Pancreas (tissue), 10 donors: Measurements from ENCODE around the gene ASRGL1. TPM values are rescaled to one million over a fixed set of nuclear protein-coding genes. Genes with fewer than 3 reads are reported as not detected.
A peak's percentile ranks its signal among the peaks of the same experiment; 100 is the strongest.

Source experiments
- ATAC-seq, 4 donors: fragments of 200-7000 bp; cut with Tn5 transposase; one replicate each; pipeline versions ENCODE4 v1.8.0 to v1.9.1; 2020; ENCODE audit warnings: mild to moderate bottlenecking in 4 of 4, moderate library complexity in 4 of 4
- DNase-seq, 6 donors: peaks; one replicate each; pipeline ENCODE4 v3.0.0-alpha.2; 2020
- FAIRE-seq: peaks from 2 replicates; lab custom pipeline; 2012; peaks lifted over from hg19 to GRCh38; lab: Jason Lieb, UNC
- H3K27ac ChIP-seq, 4 donors: fragments of 200-600 bp; sonication (generic); 1 replicate in 3 of 4; 2 replicates in 1 of 4; pipeline versions ENCODE4 v1.5.0 to v1.8.0; 2020
- H3K27me3 ChIP-seq, 4 donors: fragments of 200-600 bp; one replicate each; pipeline ENCODE4 v1.8.0; 2021
- H3K36me3 ChIP-seq, 3 donors: fragments of 200-600 bp; sonication (generic) in 1 of 3; one replicate each; pipeline versions ENCODE4 v1.5.0 to v1.8.0; 2020 to 2021
- H3K4me1 ChIP-seq, 3 donors: fragments of 200-600 bp; one replicate each; pipeline ENCODE4 v1.8.0; 2021
- H3K4me3 ChIP-seq, 4 donors: fragments of 200-600 bp; sonication (generic) in 2 of 4; one replicate each; pipeline versions ENCODE4 v1.5.0 to v1.8.0; 2020 to 2021
- H3K9me3 ChIP-seq, 4 donors: fragments of 200-600 bp; one replicate each; pipeline ENCODE4 v1.8.0; 2021
- CTCF ChIP-seq, 4 donors: fragments of 200-600 bp; sonication (generic) in 3 of 4; IDR thresholded peaks; one replicate each; pipeline versions ENCODE4 v1.5.0 to v1.8.0; 2021; ENCODE audit warnings: antibody characterized with exemption in 4 of 4
- WGBS, 2 donors: extraction: QIAGEN DNeasy Blood & Tissue Kit; methylation state at CpG; one replicate each; pipeline ENCODE4 v1.1.7; 2013; 5-methylcytosine and 5-hydroxymethylcytosine counted together
- intact Hi-C, 3 donors: fragments of 100-400 bp; cut with DNase I; formaldehyde crosslinking; loops; one replicate each; pipeline versions ENCODE4 v1.11.1 to v1.14.2; 2022
- polyA plus RNA-seq, 2 donors: library from polyadenylated mRNA; stranded (reverse); fragments of 200-250 nt; gene quantifications; one replicate each; pipeline ENCODE4 v1.2.3, GENCODE V29; 2013
- total RNA-seq, 6 donors: library from RNA; stranded (reverse); fragmentation: NEBNext Ultra II Directional in 4 of 6; extraction: Animal tissue kit (Norgen Biotek cat#: 25700) in 4 of 6; gene quantifications; one replicate each; pipeline versions ENCODE4 v1.2.1 to v1.2.4, GENCODE V29; 2021 to 2023
- donor health status: healthy with polysubstance abuse.
- donor health status: DM: no; HTN: no; CAD: no; lungs with moderate emphysema.
- donor health status: DM: no; HTN: no; CAD: no.
- donor health status: control.
- donor health status: control.
- donor health status: Bipolar disorder and iron deficiency.
- donor health status: DM: yes; HTN: yes; CAD: no.
- donor health status: DM: no; HTN: no; CAD: no.
- donor health status: DM: no; HTN: no; CAD: no.
- donor health status: DM: yes; HTN: yes; CAD: no.

Gene ASRGL1
- total and polyA plus RNA-seq, 8 donors = 8.1 to 26.5 (median 12.4) TPM

- intact Hi-C loops = no loop called here
- H3K27ac ChIP-seq = peak overlapping the region in 3 of 4 donors; percentile 27 to 28 (median 28)
- no peak for FAIRE-seq
Observed at GRCh38 chr11:62427630-62428233, 90.5 kb downstream of the ASRGL1 start.

GRCh38 chr11:62428871-62429560 is 91.8 kb downstream of the ASRGL1 start:
- ATAC-seq (no peak), FAIRE-seq (no peak), DNase-seq (no peak)
- peaks cover 0 to 27% (median 0%) of the 10 kb centered on the region in 3 donors for H3K4me1 ChIP-seq
- no peak overlapping the region for H3K4me3 ChIP-seq
- no peaks in the 10 kb centered on the region for H3K27me3 ChIP-seq
- TF ChIP-seq CTCF (IDR thresholded peaks at IDR 0.05) = no peak
- intact Hi-C loops = no loop called here
- WGBS, 2 donors = 64 to 75% methylated on average over 8 of the region's 8 CpGs
- H3K9me3 ChIP-seq = no peaks in the 10 kb centered on the region
- no peak overlapping the region for H3K27ac ChIP-seq
- H3K36me3 ChIP-seq = no peaks in the 10 kb centered on the region

More at GRCh38 chr11:62427630-62428233, 90.5 kb downstream of the ASRGL1 start:
- H3K4me3 ChIP-seq = no peak overlapping the region
- DNase-seq (no peak), ATAC-seq (peak in 1 of 4 donors; percentile 10)
- no peak for TF ChIP-seq CTCF (IDR thresholded peaks at IDR 0.05)
- H3K36me3 ChIP-seq = no peaks in the 10 kb centered on the region
- H3K27me3 ChIP-seq = no peaks in the 10 kb centered on the region
- no peaks in the 10 kb centered on the region for H3K9me3 ChIP-seq
- H3K4me1 ChIP-seq = peaks cover 0 to 17% (median 0%) of the 10 kb centered on the region in 3 donors
- WGBS, 2 donors = 48 to 51% methylated on average over 6 of the region's 6 CpGs

GRCh38 chr11:62430425-62430824 is 93.2 kb downstream of the ASRGL1 start:
- 70 to 85% methylated on average over 3 of the region's 3 CpGs for WGBS, 2 donors
- Histone ChIP-seq H3K36me3 (no peaks in the 10 kb centered on the region), H3K27ac (no peak overlapping the region), H3K9me3 (no peaks in the 10 kb centered on the region), H3K4me1 (peaks cover 0 to 27% (median 0%) of the 10 kb centered on the region in 3 donors), H3K27me3 (no peaks in the 10 kb centered on the region), H3K4me3 (no peak overlapping the region)
- intact Hi-C loops = no loop called here
- no peak for DNase-seq
- FAIRE-seq = no peak
- no peak for TF ChIP-seq CTCF (IDR thresholded peaks at IDR 0.05)
- ATAC-seq = no peak

- intact Hi-C loops = no loop called here
- no peak for FAIRE-seq
- ATAC-seq = no peak
Observed at GRCh38 chr11:62431171-62431901, 94.1 kb downstream of the ASRGL1 start.

More at GRCh38 chr11:62431171-62431901, 94.1 kb downstream of the ASRGL1 start:
- TF ChIP-seq CTCF (IDR thresholded peaks at IDR 0.05) = no peak
- Histone ChIP-seq H3K9me3 (no peaks in the 10 kb centered on the region), H3K27ac (no peak overlapping the region), H3K4me3 (no peak overlapping the region), H3K4me1 (peaks cover 0 to 27% (median 0%) of the 10 kb centered on the region in 3 donors), H3K36me3 (no peaks in the 10 kb centered on the region), H3K27me3 (no peaks in the 10 kb centered on the region)
- 73 to 79% methylated on average over 11 of the region's 11 CpGs for WGBS, 2 donors
- DNase-seq = no peak
